HG03064 (cell line): ENCODE results near the gene ACSS1.

Experiments
- ATAC-seq: cut with Tn5 transposase; IDR thresholded peaks from one replicate; pipeline ENCODE4 v1.9.1; 2021; ENCODE audit warnings: low read depth; ENCODE audit not compliant: unreplicated experiment

The ACSS1 gene

DNA sequence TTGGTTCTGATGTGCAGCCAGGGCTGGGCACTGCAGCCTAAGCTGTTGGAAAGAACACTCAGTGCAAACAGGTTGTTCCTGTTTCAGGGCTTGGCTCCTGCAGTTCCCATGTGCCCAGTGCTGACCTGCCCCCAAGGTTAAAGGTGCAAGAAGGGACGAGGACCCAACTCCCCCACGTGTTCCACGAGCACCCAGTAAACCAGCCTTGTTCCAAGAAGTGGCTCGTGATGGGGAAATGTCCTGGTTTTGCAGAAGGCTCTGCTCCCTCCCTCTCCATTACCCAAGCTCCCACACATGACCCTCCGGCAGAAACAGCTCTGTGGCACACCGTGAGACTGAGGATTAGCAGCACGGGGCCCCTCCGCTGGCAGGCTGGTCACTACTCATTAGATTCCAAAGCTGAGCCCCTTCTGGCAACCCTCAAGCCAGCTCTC, 9.4 kb downstream of the ACSS1 start:
- no peak for ATAC-seq

DNA sequence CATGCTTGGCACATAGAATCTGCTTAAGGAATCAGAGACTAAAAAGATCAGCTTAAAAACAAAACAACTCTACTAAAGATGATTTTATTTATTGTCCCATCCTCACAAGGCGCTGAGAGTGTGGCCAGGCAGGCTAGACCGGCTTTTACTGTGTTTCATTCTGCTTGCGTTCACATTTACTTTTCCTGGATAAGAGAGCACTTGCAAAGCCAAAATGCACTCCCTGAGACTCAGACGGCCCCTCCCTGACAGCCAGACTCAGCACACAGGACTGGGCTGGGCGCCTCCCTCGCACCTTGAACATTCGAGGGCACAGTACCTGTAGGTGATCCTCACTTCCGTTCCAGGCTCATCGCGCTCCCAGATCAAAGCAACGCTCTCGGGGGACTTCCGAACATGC, 10.2 kb downstream of the ACSS1 start:
- no peak for ATAC-seq

DNA sequence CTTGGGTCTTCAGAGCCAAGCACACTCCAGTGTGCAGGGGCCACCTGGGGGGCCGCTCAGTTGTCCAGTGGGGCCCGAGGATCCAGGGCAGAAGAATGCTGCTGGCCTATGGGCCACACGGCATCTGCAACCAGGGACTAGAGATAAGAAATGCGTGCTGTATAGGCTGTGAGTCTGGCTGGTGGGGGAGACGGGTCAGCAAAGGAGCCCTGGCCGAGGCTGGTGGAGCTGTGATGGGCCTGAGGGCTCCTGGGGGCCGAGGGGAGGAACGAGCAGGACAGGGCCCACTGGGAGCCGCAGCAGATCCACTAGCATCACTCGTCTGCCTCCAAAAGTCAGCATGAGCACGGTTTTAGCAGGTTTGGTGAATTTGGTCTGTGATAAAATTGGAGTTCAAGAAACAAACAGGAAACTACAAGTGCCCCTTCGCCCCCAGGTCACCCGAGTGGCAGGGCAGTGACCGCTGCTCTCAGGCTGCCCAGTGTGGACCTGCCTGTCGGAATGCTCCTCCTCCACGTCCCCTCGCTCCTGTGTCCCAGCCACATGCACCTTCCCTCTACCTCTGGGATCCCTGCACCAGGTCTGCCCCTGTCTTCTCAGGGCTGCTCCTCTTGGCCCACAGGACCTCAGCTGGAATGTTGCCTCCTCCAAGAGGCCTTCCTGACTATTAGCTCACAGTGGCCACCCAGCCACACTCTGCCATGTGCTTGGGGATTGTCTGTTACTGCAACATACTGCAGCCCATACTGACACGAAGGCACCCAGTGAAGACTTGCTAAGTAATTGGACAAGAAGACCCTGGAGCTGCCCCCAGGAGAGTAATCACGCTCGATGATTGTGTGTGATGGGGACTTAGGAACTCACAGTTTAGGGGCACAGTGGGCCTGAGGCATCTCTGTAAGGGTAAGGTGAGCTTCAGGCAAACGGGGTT, 10.9 kb downstream of the ACSS1 start:
- ATAC-seq = no peak

DNA sequence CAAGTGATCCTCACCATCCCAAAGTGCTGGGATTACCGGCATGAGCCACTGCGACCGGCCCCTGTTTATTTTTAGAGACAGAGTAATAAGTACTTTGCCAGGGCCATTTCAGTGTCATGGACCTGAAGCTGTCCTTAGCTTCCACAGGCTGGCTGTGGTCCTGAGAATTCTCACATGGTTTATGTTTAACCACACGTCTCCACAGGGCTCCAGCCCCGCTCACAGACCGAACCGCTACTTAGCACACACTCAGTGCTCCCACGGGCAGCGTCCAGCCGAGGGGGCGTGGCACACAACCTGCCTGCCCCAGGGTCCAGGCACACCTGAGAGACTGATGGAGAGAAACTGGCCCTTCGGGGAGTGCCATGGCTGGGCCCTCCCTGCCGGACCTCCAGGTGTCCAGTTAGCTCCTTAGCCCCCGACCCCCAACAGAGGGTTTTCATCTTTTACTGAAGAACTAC, 11.7 kb downstream of the ACSS1 start:
- ATAC-seq = no peak

DNA sequence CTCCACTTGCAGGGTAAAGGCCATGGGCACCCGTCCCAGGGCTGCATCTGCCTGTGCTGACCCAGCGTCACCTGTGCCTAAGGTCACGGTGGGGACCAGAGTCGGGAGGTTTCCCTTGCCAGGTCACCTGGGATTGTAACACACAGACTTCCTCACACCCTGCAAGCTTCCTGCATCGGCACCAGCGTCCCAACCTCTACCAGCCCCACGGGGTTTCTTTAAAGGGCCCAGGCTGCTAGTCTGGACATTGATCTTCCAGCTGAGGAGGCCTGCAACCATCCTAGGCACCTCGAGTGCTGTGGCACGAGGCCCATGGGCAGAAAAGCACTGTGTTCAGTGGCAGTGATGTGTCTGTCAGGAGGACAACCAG, 12.6 kb downstream of the ACSS1 start:
- ATAC-seq = no peak

DNA sequence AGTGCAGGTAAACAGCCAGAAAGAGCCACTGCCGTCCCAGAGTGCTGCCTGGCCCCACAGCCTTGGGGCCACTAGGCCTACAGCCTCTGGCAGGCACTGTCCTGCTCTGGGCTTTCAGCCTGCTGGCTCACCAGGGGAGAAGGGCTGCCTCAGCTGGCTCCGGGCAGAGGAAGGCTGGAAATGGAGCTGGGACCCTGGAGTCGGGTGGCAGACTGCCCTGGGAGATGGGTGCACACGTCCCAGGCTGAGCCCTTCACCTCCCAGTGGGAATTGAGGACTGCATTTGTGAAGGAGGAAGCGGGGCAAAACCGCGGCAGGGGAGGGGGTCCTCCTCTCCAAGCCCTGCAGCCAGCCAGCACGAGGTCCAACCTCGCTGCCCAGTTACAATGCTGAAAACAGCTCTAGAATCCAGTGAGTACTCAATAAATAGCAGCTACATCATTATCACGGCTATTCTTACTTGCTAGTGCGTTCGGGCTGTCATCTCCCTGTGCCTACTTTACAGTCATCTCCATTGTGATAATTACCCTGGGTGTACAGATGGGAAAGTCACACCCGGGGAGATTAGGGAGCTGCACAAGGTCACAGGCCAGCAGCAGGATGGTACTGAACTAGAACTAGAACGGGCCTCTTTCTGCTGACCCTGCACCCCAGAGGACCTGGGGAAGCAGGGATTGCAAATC, 13.1 kb downstream of the ACSS1 start:
- ATAC-seq = no peak

DNA sequence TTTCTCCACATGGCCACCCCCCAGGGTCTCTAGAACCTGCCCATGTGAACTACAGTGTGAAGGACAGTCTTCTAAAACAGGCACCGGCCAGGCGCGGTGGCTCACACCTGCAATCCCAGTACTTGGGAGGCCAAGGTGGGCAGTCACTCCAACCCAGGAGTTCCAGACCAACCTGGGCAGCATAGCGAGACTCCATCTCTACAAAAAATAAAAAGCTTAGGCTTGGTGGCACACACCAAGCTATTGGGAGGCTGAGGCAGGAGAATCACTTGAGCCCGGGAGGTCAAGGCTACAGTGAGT, 13.7 kb downstream of the ACSS1 start:
- no peak for ATAC-seq

DNA sequence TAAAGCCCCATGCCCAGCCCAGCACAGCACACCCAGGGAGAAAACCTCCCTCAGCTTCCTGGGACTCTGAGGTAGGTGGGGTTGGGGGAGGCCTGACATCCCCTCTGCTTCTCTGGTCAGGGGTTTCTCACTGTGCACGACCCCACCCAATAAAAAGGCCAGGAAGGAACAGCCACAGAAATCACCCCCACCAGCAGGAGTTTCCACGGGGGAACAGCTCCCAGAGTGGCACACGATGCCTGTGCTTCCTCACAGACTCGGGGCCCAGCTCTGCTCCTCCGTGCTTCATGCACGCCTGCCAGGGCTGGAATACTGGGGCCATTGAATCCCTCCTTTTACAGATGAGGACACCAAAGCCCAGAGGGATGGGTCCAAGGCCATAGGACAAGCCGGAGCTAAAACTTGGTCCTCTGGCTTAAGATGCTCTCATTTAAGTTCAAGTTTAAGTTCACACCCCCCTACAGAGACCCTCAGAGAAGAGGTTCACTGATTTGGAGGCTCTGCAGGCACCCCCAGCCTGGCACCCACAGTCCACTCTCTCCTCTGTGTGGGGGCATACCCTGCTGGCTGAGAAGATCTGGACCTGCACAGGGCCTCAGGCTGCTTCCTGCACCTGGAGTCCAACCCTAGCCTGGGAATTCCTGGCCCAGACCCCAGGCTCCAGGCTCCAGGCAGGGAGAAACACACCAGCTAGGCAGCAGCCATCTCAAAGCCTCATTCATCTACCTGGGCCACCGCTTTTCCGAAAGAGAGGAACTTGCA, 14.3 kb downstream of the ACSS1 start:
- no peak for ATAC-seq

DNA sequence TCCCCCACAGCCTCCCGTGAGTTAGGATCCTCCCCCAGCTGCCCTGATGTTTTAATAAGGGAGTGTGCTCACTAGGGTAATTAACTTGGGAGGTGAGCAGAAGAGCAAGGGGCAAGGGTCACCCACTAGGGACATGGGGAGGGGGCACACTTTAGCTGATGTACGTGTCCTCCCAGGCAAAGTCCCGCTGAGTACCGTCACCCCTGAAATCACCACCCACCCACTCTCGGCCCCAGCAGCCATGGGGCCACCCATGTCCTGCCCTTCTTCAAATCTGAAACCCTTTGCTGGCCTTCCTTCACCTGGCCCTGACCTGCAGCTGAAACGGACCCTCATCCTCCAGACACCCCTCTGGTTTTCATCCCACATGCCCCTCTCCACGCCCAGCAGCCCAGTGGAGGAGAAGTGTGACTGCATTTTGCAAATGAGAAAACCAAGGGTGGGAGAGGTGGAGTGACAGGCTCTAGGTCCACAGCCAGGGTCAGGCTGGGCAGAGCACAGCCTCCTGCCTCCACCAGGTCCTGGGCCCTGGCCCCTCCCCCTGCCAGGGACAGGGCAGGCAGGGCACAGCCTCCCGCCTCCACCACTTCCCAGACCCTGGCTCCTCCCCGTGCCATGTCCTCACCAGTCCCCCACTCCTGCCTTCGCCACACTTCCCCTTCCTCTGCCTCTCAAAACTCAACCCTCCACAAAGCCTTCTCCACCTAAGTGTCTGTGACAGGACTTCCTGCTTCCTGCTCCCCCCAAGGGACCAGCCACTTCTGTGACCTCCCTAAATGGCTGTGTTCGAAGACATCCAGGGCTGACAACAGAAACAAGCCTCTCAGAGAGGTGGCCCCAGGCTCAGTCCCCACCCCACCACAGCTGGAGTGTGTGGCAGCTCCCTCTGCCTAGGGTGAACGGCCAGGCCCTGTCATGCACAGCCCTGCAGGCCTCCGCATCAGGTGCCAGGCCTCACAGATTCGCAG, 15.1 kb downstream of the ACSS1 start:
- ATAC-seq = peak; percentile 81

DNA sequence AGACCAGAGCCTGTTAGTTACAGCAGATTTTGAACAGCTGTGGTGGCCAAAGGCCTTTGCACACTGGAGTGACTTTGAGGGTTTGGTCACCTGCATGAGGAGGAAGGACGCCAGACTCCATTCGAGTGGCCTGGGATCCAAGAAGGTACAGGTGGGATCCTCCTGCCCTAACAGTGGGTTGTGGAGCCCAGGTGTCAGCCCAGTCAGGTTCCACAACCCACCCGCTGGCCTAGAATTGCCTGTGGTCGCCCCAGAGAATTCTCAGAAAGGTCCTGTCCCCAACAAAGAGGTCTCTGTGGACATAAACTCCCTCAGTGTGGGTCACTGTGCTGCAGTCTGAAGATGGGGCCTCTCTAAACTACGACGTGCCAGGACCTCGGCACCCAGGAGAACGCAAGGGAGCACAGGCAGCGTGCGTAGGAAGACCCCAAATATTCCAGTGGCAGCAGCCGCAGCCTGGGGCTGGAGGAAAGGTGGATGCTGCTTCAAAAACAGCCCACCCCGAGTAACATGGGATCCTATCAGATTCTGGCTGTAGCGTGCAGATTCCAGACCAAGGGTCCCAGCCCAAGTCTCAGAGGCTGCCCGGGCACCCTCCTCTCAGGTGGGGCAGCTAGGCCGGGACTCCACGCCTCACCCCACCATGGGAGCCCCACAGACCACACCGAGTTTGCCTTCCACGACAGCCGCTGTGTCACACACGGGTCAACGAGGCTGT, 16.0 kb downstream of the ACSS1 start:
- no peak for ATAC-seq

DNA sequence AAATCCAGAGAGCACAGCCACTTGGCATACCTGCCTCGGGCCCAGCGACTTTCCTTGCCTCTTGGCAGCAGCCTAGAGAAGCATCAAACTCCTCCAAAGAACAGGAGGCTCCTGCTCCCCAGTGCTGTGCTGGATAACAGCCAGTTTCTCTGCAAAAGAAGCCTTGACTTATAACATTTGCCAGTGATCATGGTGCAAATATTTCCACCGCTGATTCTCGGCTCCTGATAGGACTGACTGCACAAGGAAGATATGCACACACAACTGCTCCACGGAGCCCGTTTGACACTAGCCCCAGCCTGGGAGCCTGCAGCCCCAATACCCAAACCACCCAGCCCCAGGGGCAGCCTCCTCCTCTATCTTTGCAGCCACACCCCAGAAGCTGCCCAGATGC, 17.5 kb downstream of the ACSS1 start:
- no peak for ATAC-seq

DNA sequence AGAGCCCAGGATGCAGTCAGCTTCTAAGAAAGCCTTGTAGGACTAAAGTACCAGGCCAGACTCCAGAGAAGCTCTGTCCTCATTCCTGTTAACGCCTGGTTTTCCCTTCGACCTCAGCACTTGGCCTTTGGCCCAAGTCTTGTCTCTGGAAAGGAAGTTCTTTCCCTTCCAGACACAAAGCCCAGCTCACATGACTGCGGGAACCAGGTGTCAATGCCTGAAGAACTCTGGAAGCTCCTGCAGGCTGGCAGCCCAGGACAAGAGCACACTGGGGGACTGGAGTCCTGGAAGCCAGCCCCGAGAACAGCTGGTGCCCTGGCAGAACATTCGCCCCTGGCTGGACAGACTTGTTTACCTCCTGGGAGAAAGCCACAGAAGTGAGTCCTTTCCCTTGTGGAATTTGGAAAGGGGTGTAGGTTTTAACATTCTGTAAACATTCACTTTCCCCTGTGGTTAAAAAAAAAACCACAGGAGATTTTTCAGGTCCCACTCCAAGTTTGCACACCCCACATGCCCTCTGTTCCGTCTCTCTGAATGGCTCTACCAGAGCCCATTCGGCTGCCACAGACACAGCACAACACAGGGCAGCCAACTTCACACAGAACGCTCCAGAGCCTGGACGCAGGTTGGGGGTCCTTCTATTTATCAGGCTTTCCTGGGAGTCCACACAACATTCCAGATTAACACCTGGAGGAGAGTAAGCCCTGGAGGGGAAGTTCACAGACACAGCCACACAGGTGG, 18.1 kb downstream of the ACSS1 start:
- no peak for ATAC-seq

DNA sequence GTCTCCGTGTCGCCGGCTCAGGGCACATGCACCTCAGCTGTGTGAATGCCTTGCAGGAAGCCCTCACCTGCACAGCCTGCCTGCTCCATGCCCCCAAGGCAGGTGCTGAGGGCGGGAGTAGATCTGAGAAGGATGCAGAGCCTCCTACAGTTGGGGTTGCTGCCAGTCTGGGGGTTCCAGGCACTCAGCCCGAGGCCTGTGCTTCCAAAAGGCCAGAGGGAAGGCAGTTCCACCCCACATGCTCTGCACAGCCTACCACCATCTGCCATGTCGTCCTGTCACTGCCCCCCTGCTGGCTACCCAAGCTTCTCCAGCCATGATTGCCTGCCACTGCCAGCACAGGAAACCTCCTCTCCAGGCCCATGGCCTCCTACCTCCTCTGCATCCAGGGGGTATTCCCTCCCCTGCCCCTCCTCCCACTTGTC, 19.3 kb downstream of the ACSS1 start:
- ATAC-seq = no peak

DNA sequence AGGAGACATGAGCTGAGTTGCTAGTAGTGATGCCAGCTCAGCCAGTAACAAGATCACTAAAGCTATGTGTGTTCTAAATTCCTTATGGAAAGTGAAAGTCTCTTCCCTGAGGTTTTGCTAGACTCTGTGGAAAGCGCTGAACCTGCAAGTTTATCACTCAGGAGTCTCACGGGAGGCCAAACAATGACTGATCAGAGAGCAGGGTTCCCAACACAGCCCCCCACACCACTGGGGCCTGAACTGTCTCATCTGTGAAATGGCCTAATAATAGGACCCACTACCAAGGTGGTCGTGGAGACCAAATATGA, 19.9 kb downstream of the ACSS1 start:
- ATAC-seq = no peak

DNA sequence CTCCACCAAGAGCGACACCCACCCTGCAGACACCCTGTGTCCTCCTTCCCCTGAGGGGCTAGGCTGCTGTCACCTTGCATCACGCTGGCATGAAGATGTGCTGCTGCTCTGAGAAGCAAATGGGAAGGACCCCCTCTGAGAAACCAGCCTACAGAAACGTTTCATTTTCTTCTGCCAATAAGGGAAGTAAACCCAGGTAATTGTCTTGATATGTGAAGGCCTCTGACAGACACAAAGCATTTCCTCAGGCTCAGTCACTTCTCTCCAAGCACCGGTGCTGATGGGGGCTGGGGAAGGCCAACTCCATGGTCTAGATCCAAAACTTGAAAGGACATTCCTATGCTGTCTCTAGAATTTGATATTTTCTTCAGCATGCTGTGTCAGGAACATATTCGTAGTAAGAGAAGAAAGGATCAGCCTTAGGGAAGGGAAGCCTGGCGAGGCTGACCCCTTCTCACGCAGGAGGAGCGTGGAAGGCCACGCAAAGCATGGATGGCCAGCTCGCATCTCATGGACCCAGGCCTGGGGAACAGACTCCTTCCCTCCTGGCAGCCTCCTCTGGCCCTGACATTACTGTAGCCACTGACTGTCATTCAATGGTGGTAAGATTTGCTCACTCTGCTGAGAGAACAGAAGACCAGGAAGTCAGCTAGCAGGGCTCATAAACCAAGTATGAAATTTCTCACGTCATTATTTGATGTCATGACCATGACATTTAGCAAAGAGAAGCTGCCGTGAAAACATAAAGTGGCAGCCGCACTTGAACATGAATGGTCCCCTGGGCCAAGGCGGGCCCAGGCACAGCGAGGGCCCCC, 20.4 kb downstream of the ACSS1 start:
- no peak for ATAC-seq

DNA sequence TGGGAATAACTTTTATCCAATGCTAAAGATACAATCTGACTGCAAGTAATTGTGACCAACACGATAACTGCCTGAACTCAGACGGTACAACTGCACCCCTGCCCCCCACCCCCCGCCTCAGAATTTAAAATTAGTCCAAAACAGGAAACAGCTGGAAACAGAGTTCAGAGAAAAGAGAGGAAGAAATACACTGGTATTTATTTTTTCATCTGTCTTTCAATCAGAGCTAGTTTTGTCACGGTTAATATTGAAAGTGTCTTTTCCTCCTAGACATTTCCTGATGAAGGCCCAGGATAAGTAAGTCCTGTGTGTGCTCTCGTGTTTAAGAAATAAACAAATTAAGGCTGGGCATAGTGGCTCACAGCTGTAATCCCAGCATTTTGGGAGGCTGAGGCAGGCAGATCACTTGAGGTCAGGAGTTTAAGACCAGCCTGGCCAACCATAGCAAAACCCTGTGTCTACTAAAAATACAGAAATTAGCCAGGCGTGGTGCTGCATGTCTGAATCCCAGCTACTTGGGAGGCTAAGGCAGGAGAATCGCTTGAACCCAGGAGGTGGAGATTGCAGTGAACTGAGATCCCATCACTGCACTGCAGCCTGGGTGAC, 21.5 kb downstream of the ACSS1 start:
- no peak for ATAC-seq

DNA sequence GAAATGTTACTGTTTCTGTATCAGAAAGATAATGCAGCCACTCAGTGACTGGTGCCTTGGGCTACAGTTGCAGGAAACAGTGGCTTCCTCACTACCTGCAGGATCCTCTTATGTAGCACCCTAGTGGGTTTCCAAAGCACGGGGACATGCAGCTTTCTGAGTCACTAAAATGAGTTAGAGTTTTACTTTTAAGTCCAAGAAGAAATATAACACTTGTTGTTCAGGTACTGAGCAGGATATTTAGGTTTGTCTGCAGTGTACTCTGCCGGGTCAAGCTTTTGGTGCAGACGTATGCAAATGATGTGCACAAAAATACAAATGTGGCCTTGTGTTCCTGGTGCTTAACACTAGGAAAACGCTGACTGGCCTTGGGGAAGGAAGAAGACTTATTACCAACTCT, 22.0 kb downstream of the ACSS1 start:
- no peak for ATAC-seq

DNA sequence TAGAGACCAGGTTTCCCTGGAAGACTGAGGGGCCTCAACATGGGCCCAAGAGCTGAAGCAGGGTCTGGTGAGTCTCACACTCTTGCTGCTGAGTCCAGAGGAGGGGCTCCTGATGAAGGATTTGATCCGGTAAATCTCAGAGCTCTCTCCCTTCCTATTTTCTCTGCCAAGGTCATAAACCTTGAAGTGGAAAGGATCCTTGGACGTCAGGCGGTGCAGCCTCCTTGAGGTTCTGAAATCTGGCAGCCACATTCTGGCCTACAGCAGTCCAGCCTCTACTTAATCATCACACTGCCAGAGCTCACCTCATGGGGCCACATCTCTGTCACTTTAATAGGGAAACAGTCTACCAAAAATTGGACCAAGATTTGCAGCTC, 24.0 kb downstream of the ACSS1 start:
- no peak for ATAC-seq
